NK-92 treated with Interleukin-12 subunit alpha and Interleukin-12 subunit beta, amount 100 ng/mL, for 24 hours (cell line): ENCODE results near the gene IL9R.
"Not testable (repeated sequence)": the region's sequence is repeated elsewhere in the genome, so short reads cannot be mapped to it uniquely, and the experiment has no call there.

ENCODE experiments used
- DNase-seq: peaks from one replicate; lab custom pipeline; 2025; lab: John Stamatoyannopoulos, UW

Gene IL9R

GRCh38 chrX:156030474-156030873 is 33.0 kb downstream of the IL9R start:
- not testable (repeated sequence) for DNase-seq
